Activated CD4-positive, CD25-positive, alpha-beta regulatory T cell treated with anti-CD3 and anti-CD28 coated beads, Interleukin-2, amount 50 U/mL, for 16 hours (primary cell): ENCODE data around the gene ZNF799.
A peak's percentile ranks its signal among the peaks of the same experiment; 100 is the strongest.
"Not testable (repeated sequence)": the region's sequence is repeated elsewhere in the genome, so short reads cannot be mapped to it uniquely, and the experiment has no call there.

Experiments
- DNase-seq: peaks from one replicate; pipeline ENCODE4 v3.0.0-alpha.2; 2020; ENCODE audit warnings: low read depth, low spot score

The ZNF799 gene

DNA sequence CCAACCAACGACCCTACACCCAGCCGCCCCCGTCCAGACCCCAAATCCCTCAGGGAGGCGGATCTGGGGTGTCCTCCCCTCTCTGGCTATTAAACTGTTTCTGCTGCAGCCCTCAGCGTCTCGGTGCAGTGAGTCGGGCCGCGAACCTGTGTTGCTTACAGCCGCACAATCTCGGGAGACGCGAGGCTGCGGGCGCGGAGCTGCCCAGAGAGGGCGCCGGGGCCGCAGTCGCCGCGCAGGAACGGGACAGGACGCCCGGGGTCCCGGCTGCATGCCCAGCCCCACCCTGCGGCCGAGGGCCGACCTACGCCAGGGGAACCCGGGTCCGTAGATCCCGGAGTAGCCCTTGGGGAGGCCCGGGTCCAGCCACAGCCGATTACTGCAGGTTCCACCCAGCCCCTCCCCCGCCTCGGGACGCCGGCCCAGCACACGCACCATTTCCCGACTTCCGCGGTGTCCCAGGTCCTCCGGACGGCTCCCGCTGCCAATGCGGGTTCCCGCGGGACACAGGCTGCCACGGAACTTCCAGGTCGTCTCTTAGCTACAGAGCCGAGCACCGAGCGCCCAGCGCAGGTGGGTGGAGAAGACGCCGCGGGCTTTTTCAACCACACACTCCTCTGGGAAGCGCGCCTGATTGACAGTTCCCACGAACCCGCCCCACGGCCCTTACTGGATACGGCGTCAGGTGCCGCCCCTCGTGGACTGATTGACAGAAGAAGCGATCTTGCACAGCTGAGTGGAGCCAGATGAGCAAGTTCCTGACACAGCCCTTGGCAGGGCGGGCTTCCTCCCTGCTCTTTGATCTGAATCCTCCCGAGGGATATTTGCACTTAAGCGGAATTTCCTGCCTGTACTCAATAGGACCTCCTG, at the start of gene ZNF799:
ZNF799 (minus strand) TSS at position 639 of the 870 bp plus-strand sequence; CDS start at position 438, 201 bp downstream.
- peak; percentile 63 for DNase-seq

DNA sequence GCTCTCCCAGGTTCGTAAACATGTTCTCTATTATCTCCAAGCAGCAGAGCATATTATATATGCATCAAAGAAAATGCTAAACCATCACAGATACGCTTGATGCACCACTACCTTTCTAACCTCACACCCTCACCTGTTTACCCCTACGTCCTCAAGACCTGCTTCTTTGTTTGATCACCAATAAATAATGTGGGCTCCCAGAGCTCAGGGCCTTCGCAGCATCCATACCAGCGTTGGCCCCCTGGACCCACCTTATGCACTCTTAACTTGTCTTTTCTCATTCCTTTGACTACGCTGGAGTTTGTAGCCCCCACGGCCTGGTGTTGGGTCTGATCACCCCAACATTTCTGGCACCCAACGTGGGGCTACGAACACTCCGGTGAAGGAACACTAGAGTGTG, 49.8 kb upstream of the ZNF799 start:
- no peak for DNase-seq

- no peak for DNase-seq
These were observed 47.7 kb upstream of the ZNF799 start for GRCh38 chr19:12448808-12449207.

DNA sequence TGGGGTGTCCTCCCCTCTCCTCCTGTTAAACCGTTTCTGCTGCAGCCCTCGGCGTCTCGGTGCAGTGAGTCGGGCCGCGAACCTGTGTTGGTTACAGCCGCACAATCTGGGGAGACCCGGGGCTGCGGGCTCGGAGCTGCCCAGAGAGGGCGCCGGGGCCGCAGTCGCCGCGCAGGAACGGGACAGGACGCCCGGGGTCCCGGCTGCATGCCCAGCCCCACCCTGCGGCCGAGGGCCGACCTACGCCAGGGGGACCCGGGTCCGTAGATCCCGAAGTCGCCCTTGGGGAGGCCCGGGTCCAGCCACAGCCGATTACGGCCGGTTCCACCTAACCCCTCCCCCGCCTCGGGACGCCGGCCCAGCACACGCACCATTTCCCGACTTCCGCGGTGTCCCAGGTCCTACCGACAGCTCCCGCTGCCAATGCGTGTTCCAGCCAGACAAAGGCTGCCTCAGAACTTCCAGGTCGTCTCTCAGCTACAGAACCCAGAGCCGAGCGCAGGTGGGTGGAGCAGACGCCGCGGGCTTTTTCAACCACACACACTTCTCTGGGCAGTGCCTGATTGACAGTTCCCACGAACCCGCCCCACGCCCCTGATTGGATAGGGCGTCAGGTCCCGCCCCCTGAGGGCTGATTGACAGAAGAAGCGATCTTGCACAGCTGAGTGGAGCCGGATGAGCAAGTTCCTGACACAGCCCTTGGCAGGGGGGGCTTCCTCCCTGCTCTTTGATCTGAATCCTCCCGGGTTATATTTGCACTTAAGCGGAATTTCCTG, 39.7 kb upstream of the ZNF799 start, which contains the start of gene ZNF443:
ZNF443 (minus strand) TSS at position 481 of the 776 bp plus-strand sequence; CDS start at position 374, 107 bp downstream.
- peak; percentile 97 for DNase-seq

GRCh38 chr19:12439686-12440540, 38.8 kb upstream of the ZNF799 start:
- DNase-seq, result not testable (repeated sequence)

GRCh38 chr19:12430726-12431299, 29.7 kb upstream of the ZNF799 start:
- not testable (repeated sequence) for DNase-seq

DNA sequence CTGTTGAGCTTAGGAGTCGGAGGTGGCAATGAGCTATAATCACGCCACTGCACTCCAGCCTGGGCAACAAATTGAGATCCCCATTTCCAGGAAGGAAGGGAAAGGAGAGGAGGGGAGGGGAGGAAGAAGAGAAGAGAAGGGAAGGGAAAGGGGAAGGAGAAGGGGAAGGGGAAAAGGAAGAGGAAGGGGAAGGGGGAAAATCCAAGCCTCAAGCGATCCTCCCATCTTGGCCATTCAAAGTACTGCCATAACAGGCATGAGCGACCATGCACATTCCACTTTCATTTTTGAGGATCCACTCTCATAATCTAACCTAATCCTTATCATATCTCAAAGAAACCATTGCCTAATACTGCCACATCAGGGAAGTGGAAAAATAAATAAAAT, 24.8 kb upstream of the ZNF799 start:
- no peak for DNase-seq

DNA sequence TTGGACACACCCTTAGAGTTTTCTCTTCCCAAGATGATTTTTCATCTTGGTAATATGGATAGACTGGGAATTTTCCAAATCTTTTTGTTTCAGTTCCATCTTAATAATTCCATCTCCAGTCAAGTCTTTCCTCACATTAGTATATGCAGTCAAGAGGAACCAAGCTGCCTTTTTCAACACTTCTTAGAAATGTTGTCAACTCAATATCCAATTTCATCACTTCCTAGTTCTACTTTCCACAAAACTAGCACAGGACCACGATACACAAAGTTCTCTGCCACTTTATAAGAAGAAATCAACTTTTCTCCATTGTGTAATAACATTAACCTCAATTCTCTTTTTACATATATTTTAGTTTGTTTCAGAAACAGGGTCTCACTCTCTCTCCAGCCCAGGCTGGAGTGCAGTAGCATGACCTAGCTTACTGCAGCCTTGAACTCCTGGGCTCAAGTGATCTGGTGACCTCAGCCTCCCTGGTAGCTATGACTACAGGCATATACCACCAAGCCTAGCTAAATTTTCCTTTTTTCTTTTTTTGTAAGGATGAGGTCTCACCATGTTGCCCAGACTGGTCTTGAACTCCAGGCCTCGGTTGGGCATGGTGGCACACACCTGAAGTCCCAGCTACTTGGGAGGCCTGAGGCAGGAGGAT, 24.3 kb upstream of the ZNF799 start:
- DNase-seq, result no peak

- not testable (repeated sequence) for DNase-seq
These were observed 16.2 kb upstream of the ZNF799 start for GRCh38 chr19:12417273-12417672.

DNA sequence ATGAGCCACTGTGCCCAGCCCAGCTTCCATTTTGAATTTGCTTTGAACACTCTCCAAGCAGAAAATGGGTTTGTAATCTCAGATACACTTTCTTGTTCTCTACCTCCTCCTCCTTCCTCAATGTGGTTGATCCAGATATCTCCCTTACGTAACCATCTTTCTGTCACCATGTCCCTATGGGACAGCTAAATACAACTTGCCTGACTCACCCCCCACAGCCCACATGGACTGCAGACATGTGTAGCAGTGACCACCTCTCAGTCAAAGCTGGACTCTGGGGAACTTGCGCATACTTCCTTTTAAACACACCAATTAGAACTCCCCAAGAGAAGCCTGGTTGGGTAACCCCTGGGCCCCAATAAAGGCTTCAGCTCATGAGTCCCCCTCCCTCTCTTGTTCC, 10.8 kb upstream of the ZNF799 start:
- DNase-seq, result no peak

- not testable (repeated sequence) for DNase-seq
These were observed 1.0 kb downstream of the ZNF799 start for GRCh38 chr19:12399901-12400632.

DNA sequence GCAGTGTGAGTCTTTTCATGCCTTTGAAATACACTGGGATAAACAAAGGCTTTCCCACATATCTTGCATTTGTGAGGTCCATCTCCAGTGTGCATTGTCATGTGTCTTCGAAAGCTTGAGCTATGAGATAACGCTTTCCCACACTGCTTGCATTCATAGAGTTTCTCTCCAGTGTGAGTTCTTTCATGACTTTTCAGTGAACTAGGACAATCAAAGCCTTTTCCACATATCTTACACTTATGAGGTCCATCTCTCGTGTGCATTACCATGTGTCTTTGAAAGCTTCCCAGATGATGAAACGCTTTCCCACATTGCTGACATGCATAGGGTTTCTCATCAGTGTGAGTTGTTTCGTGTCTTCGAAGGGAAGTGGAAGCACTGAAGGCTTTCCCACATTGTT, 9.9 kb downstream of the ZNF799 start:
- not testable (repeated sequence) for DNase-seq

DNA sequence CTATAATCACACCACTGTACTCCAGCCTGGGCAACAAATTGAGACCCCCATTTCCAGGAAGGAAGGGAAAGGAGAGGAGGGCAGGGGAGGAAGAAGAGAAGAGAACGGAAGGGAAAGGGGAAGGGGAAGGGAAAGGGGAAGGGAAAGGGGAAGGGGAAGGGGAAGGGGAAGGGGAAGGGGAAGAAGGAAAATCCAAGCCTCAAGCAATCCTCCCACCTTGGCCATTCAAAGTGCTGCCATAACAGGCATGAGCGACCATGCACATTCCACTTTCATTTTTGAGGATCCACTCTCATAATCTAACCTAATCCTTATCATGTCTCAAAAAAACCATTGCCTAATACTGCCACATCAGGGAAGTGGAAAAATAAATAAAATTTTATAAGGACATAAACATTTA, 14.7 kb downstream of the ZNF799 start:
- DNase-seq, result not testable (repeated sequence)

DNA sequence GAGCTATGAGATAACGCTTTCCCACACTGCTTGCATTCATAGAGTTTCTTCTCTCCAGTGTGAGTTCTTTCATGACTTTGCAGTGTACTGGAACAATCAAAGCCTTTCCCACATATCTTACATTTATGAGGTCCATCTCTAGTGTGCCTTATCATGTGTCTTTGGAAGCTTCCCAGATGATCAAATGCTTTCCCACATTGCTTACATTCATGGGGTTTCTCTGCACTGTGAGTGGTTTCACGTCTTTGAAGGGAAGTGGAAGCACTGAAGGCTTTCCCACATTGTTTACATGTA, 20.7 kb downstream of the ZNF799 start:
- DNase-seq, result no peak

GRCh38 chr19:12379732-12380443, 21.2 kb downstream of the ZNF799 start:
- DNase-seq, result no peak

DNA sequence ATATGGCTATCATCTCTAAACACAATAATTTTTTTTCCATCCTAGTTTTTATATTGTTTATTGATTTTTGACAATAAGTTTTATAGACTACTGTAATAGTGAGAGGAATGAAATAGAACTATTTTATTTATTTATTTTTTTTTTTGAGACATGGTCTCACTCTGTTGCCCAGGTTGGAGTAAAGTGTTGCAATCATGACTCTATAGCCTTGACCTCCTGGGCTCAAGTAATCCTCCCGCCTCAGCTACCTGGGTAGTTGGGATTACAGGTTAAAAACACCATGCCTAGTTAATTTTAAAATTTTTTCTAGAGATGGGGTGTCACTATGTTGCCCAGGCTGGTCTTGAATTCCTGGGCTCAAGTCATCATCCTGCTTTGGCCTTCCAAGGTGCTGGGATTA, 27.0 kb downstream of the ZNF799 start:
- DNase-seq, result no peak

DNA sequence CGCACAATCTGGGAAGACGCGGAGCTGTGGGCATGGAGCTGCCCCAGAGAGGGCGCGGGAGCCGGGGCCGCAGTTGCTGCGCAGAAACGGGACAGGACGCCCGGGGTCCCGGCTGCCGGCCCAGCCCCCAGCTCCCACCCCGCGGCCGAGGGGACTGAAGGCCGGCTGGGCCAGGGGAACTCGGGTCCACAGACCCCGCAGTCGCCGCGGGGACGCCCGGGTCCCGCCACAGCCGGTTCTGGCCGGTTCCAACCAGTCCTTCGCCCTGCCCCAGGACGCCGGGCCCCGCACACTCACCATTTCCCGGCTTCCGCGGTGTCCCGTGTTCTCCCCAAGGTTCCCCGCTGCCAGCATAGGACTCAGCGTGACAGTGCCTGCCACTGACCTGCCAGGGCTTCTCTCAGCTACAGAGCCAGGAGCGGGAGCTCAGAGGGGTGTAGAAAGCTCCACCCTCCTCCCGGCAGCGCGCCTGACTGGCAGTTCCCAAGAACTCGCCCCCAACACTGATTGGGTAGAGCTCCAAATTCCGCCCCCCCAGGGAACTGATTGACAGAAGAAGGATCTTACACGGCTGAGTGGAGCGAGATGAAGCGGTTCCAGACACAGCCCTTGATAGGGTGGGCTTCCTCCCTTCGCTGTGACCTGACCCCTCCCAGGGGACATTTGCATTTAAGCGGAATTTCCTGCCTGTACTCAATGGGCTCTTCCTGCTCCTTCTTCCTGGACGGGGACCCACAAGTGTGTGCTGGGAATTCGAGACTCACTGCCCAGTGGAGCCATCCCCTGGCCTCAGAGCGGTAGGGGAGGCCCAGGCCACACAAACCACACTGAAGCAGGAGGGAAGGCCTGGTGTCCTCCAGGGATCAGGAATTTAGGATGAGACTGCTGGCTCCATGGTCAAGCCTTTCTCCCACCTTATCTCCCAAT, 35.6 kb downstream of the ZNF799 start, which contains the start of gene ZNF442:
ZNF442 (minus strand) TSS at position 448 of the 927 bp plus-strand sequence. CDS start 2,052 bp downstream, outside the sequence.
- peak; percentile 57 for DNase-seq
